Stimulated activated CD4-positive, alpha-beta T cell treated with anti-CD3 and anti-CD28 coated beads, Interleukin-12 subunit alpha, Interleukin-12 subunit beta, amount 100 ng/mL, for 48 hours (primary cell): ENCODE results near the gene MEI4.
"Not testable (repeated sequence)": the region's sequence is repeated elsewhere in the genome, so short reads cannot be mapped to it uniquely, and the experiment has no call there.

Experiments used
- DNase-seq, 3 donors: peaks; one replicate each; pipeline ENCODE4 v3.0.0-alpha.2; 2020; ENCODE audit warnings: low read depth in 2 of 3, low spot score in 1 of 3

MEI4 gene

DNA sequence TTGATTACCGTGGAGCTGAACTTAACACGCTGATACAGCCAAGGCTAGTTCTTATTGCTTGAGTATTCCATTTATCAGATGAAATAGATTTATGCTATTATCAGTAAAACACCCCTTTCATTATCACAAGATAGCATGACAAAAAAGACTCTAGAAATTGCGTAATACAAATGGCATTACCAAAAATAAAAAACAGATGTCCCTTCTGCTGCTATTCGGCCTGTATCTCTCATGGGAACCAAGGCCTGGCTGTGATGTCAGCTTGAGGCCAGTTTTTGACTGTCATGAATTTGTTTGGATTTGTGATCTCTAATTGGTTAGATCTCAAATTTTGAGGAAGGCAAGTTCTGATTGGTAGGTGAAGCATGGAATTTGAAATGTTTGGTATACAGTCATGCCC is 25.2 kb downstream of the MEI4 start:
- DNase-seq: no peak

DNA sequence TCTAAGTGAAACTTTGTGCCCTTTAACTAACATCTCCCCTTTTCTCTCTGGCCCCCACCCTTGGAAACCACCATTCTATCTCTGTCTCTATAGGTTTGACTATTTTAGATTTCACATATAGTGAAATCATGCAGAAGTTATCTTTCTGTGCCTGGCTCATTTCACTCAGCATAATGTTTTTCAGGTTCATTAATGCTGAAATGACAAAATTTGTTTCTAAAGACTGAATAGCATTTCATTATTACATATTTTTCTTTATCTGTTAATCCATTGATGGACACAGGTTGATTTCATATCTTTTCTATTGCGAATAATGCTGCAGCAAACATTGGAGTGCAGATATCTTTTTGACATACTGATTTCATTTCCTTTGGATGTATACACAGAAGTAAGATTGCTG is 30.7 kb downstream of the MEI4 start:
- DNase-seq: no peak

DNA sequence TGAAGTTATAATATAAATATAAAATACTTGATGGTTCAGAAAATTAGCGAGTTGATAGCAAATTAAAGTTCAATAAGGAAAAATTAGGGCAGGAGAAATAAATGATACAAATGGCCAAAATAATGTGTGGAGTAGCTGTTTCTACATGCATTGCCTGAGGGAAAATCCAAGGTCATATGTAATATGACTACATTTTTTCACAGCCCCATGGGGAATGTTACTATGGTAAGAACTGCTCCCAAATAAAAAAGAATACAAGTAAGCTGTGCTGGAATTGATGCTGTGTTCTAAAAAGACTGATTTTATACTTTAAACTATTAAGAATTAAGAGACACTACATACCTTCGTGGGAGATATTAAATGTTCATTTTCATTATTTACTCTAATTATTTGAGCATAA is 34.1 kb downstream of the MEI4 start:
- DNase-seq: no peak

GRCh38 chr6:77688649-77689048 is 35.8 kb downstream of the MEI4 start:
- no peak for DNase-seq

DNA sequence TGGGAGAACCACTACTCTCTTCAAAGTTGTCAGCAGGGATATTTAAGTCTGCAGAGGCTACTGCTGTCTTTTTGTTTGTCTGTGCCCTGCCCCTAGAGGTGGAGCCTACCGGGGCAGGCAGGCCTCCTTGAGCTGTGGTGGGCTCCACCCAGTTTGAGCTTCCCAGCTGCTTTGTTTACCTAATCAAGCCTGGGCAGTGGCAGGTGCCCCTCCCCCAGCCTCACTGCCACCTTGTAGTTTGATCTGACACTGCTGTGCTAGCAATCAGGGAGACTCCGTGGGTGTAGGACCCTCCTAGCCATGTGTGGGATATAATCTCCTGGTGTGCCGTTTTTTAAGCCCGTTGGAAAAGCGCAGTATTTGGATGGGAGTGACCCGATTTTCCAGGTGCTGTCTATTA is 47.3 kb downstream of the MEI4 start:
- DNase-seq: not testable (repeated sequence)

DNA sequence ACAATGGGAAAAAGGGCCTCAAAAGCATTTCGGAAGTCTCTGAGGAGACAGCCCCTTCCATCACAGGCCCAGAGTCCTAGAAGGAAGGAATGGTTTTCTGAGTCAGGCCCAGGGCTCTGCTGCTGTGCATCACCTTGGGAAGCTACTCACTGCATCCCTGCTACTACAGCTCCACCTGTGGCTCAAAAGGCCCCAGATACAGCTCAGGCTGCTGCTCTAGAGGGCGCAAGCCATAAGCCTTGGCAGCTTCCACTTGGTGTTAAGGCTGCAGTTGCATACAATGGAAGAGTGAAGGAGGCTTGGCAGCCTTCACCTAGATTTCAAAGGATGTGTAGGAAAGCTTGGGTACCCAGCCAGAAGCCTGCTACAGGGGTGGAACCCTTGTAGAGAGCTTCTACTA is 54.8 kb downstream of the MEI4 start:
- no peak for DNase-seq

DNA sequence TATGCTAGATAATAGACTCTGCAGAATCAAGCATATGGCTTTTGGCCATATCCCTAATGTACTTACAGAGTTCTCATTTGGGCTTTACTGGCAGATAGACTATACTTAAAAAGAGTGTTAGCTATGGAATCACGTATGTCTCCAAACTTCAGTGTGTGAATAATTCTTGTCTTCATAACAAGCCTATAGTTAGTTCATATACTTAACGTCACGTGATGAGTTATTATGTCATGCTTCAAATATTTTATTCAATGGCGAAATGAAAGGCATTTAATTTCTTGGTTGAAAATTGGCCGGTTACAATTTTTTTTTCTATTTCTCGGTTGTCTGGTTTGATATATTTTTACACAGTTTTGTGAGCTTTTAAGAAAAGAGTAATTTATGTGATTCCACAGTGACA is 62.7 kb downstream of the MEI4 start:
- no peak for DNase-seq

DNA sequence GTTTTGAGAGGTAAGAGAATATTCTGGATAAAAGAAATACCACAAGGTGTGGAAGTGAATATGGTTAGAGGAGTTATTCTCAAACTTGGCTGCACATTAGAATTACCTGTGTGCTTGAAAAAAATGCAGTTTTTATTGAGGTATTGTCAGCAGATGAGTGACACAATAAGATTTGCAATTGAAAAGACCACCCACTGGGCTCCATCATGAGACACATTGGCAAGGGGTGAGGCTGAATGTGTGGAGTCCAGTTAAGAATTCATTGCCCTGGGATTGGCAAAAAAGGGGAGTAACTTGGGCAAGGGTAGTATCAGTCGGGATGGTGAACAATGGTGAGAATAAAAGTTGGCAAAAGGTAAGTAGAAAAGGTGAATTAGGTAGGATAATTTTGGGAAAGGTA is 63.5 kb downstream of the MEI4 start:
- no peak for DNase-seq

GRCh38 chr6:77736010-77736409 is 83.2 kb downstream of the MEI4 start:
- not testable (repeated sequence) for DNase-seq

- DNase-seq: no peak
Measured at GRCh38 chr6:77740380-77740779, 87.5 kb downstream of the MEI4 start.

- DNase-seq: not testable (repeated sequence)
Measured at GRCh38 chr6:77752156-77752555, 99.3 kb downstream of the MEI4 start.

DNA sequence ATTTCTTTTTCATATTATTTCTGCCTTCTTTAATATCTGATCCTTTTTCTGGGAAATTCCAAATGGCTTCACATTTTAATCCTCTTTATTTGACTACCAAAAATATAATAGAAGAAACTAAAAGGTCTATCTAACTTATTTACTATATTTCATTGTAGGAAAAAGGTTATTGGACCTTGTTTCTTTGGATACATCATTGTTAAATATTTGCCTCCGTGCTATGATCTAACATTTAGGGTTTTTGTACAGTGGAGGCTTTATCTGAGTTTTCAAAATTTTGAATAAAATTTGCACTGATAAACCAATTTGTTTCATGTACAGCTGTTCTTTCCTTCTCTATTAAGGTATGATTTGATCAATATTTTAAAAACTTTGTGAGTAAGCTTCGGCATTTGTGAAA is 109.5 kb downstream of the MEI4 start:
- no peak for DNase-seq

DNA sequence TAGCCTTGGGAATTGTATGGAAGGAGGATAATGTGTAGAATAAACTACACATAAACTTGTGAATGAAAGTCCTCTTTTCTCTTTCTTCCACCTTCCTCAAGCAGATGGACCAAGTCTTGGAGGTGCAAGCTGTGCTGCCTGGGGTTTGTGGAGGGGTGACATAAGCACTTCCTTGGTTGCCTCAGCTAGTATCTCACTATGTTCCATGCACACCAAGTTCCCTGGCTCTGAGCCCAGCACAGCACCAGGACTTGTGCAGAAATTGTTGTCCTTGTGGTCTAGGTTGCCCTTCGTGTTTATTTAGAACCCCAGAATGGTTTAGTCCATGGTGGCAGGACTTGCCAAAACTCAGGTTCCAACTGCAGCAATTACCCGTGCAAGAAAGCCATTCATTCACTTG is 110.3 kb downstream of the MEI4 start:
- no peak for DNase-seq

DNA sequence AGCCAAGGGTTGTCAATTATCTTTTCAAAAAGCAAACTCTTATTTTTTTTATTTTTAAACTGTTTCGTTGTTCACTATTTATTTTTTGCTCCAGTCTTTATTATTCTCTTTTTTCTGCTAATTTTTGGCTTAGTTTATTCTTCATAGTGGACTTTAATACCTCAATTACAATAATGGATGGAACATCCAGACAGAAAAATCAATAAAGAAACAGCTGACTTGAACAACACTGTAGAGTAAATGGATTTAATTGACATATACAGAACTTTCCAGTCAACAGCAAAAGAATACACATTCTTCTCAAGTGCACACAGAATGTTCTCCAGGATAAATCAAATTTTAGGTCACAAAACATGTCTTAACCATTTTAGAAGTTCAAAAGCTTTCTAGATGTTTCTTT is 111.5 kb downstream of the MEI4 start:
- DNase-seq: no peak

DNA sequence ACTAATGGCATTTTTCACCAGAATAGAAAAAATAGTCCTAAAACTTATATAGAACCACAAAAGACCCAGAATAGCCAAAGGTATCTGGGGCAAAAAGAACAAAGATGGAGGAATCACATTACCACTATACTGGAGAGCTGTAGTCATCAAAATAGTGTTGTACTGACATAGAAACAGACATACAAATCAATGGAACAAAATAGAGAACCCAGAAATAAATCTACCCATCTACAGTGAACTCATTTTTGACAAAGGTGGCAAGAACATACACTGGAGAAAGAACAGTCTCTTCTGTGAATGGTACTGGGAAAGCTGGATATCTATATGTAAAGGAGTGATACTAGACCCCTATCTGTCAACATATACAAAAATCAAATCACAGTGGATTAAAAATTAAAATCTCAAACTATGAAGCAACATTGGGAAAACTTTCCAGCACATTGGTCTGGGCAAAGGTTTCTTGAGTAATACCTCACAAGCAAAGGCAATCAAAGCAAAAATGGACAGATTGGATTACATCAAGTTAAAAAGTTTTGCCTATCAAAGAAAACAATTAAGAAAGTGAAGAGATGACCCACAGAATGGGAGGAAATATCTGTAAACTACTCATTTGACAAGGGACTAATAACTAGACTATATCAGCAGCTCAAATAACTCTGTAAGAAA is 120.5 kb downstream of the MEI4 start:
- DNase-seq: no peak

- DNase-seq: no peak
Measured at GRCh38 chr6:77774457-77774856, 121.6 kb downstream of the MEI4 start.

DNA sequence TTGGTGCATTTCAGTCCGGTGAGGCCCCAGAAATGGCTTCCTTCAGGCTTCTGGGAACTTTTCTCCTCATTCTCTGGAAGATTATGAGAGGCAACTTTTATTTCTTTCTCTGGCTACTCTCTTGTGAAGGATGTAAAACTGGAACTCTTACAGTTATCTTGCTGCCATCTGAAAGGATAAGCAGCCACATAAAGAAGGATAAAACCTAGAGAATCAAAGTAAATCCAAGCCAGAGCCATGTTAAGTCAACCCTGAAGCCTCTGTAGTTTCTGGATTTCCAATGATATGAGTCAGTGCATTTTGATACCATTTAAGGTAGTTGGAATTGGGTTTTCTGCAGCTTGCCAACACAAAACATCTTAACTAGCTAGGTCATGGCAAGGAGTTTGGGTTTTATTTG is 123.6 kb downstream of the MEI4 start:
- no peak for DNase-seq

DNA sequence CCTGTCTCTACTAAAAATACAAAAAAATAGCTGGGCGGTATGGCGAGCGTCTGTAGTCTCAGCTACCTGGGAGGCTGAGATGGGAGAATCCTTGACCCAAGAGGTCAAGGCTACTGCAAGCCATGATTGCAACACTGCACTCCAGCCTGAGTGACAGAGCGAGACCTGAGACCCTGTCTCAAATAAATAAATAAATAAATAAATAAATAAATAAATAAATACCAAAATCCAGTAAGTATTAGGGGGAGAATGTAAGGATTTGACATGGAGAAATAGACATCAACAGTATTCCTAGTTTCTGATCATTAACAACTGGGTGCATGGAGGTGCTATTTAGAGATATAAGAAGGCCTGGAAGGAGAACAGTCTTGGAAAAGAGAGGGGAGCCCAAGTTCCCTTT is 125.7 kb downstream of the MEI4 start:
- DNase-seq: no peak

GRCh38 chr6:77786935-77787629 is 134.2 kb downstream of the MEI4 start:
- no peak for DNase-seq

DNA sequence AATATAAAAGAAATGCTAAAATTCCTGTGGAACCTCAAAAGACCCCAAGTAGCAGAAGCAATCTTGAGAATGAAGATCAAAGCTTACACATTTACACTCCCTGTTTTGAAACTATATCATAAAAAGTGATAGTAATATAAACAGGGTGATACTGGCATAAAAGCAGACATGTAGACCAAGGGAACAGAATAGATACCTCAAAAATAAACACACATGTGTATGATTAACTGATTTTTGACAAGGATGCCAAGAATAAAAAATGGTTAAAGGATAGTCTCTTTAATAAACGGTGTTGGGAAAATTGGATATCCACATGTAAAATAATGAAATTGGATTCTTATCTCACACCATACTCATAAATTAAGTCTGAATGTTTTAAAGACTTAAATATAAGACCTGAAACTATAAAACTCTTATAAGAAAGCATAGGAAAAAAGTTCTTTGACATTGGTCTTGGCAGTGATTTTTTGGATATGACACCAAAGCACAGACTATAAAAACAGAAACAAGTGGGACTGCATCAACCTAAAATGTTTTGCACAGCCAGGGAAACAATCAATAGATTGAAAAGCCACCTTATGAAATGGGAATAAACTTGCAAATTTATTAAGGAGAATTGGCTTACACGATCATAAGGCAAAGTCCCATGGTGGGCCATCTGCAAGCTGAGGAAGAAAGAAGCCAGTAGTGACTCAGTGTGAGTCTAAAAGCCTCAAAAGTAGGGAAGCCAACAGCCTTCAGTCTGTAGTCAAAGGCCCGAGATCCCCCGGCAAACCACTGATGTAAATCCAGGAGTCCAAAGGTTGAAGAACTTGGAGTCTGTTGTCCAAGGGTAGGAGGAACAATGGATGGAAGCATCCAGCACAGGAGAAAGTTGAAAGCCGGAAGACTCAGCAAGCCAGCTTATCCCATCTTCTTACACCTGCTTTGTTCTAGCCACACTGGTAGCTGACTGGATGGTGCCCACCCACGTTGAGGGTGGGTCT is 144.3 kb downstream of the MEI4 start:
- no peak for DNase-seq

DNA sequence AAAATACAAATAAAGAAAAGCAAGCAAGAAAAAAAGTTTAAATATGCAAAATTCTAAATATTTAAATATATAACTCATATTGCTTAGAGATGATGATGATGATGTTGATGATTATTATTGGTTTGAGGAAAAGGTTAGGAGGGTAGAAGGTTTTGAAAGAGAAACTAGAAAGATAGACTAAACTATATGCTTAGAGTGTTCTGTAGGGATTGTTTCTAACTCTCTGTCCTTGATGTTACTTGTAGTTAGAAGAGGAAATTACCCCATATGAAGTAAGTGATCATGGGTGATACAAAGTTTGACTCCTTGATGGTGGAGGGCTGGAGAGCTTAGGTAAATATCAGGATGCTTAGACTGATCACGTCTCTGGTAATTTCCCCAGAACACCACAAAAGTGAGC is 159.5 kb downstream of the MEI4 start:
- no peak for DNase-seq

DNA sequence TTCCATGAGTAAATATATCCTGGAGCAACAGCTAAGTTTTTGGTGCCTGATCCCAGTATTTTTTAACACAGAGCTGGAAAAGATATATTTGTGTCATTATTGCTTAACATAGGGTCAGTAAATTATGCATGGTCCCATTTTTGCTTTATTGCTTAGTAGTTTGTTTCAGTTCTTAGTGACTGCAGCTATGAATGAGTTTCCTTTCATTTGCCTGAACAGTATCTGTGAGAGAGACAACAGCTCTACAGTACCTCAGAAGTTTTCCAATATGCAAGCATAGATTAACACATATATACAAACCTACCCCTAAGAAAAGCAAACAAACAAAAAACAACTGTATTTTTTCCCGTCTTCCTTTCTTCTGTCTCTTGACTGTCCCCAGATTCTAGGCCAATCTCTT is 160.3 kb downstream of the MEI4 start:
- DNase-seq: no peak
